NB4 (cell line): ENCODE results near the gene GAA.

Experiments used
- DNase-seq: peaks from one replicate; pipeline ENCODE4 v3.0.0; 2010; ENCODE audit warnings: low read depth
- H3K4me3 ChIP-seq: one replicate; pipeline ENCODE4 v1.5.1; 2011; ENCODE audit warnings: mild to moderate bottlenecking, low read depth, low read length, moderate library complexity
- MYC ChIP-seq: IDR thresholded peaks from 2 replicates; pipeline ENCODE4 v1.6.1; 2011; ENCODE audit warnings: low read depth, low read length
- POLR2A ChIP-seq: IDR thresholded peaks from 2 replicates; pipeline ENCODE4 v1.6.1; 2011; ENCODE audit warnings: mild to moderate bottlenecking; ENCODE audit not compliant: insufficient read length; ENCODE audit errors: extremely low read depth
- TF ChIP-seq, protein P1 (sequence below): IDR thresholded peaks from one replicate; pipeline ENCODE4 v1.5.1; 2012; ENCODE audit warnings: low read depth, low read length
- TF ChIP-seq, protein P2 (sequence below): IDR thresholded peaks from 2 replicates; pipeline ENCODE4 v1.6.1; 2011; ENCODE audit warnings: low read depth, low read length

The GAA gene

DNA sequence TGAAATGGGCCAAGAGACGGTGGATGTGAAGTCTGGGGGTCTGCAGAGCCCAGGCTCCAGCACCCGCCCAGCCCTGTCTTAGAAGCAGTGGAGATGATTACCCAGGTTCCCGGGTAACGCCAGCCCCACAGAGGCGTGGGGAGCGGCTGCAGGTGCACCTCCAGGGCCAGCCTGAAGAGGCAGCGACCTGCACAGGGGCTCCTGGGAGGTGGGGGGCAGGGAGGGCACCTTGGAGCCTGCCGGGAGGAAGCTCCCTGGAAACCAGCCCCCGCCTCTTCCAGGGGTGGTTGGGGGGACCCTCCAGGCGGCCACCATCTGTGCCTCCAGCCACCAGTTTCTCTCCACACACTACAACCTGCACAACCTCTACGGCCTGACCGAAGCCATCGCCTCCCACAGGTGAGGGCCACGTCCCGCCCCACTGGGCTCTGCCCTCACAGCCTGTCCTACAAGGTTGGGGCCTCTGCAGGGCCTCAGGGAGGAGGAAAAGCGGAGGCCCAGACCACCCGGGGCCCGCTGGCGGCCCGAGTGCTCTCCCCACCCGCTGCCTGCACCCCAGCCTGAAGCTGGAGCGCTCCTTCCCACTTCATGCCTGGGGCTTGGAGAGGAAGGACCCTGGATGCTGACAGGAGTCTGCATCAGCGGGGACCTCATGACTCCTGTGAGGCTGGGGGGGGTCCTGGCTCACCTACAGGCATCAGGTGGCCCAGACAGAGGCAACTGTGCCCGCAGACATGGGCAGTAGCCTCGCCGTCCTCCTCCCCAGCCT lies 10.5 kb downstream of the GAA start:
- no peak for DNase-seq
- TF ChIP-seq MYC (no peak), POLR2A (no peak)
- TF ChIP-seq, protein P1, sequence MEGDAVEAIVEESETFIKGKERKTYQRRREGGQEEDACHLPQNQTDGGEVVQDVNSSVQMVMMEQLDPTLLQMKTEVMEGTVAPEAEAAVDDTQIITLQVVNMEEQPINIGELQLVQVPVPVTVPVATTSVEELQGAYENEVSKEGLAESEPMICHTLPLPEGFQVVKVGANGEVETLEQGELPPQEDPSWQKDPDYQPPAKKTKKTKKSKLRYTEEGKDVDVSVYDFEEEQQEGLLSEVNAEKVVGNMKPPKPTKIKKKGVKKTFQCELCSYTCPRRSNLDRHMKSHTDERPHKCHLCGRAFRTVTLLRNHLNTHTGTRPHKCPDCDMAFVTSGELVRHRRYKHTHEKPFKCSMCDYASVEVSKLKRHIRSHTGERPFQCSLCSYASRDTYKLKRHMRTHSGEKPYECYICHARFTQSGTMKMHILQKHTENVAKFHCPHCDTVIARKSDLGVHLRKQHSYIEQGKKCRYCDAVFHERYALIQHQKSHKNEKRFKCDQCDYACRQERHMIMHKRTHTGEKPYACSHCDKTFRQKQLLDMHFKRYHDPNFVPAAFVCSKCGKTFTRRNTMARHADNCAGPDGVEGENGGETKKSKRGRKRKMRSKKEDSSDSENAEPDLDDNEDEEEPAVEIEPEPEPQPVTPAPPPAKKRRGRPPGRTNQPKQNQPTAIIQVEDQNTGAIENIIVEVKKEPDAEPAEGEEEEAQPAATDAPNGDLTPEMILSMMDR: no peak
- TF ChIP-seq, protein P2, sequence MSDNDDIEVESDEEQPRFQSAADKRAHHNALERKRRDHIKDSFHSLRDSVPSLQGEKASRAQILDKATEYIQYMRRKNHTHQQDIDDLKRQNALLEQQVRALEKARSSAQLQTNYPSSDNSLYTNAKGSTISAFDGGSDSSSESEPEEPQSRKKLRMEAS: no peak
- no peak overlapping the region for H3K4me3 ChIP-seq

DNA sequence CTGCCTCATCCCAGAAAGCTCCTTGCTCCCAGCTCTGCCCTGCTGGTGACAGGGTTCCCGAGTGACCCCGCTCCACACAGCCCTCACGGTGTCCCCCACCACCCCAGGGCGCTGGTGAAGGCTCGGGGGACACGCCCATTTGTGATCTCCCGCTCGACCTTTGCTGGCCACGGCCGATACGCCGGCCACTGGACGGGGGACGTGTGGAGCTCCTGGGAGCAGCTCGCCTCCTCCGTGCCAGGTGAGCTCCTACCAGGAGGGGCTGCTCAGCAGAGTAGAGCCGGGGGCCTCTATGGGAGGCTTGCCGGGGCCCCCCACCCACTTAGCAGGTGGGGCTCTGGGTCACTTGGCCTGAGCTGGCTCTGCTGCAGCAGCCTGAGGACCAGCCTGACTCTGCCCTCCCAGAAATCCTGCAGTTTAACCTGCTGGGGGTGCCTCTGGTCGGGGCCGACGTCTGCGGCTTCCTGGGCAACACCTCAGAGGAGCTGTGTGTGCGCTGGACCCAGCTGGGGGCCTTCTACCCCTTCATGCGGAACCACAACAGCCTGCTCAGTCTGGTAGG lies 11.2 kb downstream of the GAA start:
- H3K4me3 ChIP-seq: no peak overlapping the region
- no peak for TF ChIP-seq POLR2A
- no peak for TF ChIP-seq MYC
- TF ChIP-seq, protein P2: no peak
- TF ChIP-seq, protein P1: no peak
- DNase-seq: no peak

DNA sequence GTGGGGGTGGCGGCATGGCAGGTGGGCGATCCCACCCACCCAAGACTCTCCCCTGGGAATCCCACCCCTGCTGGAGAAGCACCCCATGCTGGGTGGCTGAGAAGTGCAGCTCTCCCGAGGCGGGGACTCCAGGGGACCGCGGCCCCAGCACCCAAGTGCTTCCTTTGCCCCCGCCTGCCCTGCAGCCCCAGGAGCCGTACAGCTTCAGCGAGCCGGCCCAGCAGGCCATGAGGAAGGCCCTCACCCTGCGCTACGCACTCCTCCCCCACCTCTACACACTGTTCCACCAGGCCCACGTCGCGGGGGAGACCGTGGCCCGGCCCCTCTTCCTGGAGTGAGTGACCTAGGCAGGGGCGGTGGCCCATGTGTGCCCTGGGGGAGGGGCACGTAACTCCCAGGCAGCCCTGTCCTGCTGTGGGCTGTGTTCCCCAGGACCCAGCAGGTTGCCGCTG lies 11.7 kb downstream of the GAA start:
- no peak overlapping the region for H3K4me3 ChIP-seq

DNA sequence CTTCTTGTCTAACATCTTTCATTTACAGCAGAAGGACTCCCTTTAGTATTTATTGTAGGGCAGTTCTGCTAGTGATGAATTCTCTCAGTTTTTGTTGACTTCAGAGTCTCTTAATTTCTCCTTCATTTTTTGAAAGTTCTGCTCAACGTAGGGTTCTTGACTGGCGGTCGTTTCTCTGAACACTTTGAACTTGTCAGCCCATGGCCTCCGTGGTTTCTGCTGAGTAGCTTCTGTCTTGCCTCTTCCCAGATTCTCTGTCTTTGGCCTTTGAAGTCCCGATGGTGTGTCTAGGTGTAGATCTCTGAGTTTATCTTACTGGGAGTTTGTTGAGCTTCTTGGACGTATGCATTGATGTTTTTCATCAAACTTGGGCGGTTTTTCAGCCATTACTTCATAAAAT lies 13.4 kb downstream of the GAA start:
- TF ChIP-seq, protein P2: no peak
- TF ChIP-seq POLR2A (no peak), MYC (no peak)
- TF ChIP-seq, protein P1: no peak
- no peak for DNase-seq

More for the DNA sequence above, 11.7 kb downstream of the GAA start:
- DNase-seq: no peak
- TF ChIP-seq, protein P1: no peak
- no peak for TF ChIP-seq POLR2A
- TF ChIP-seq MYC: no peak
- TF ChIP-seq, protein P2: no peak

DNA sequence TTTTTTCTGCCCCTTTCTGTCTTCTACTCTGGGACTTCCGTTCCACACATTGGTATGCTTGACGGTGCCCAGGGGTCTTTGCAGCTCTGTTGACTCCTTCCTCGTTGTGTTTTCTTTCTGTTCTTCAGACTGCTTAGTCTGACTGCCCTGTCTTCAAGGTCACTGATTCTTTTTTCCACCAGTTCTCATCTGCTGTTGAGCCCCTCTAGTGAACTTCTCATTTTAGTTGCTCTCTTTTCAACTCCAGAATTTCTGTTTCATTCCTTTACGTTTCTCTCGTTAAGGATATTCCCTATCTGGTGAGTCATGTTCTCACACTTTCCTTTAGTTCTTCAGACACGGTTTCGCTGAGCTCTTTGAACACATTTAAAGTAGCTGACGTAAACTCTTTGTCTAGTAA lies 13.8 kb downstream of the GAA start:
- no peak for DNase-seq
- no peak overlapping the region for H3K4me3 ChIP-seq
- TF ChIP-seq POLR2A (no peak), MYC (no peak)
- TF ChIP-seq, protein P1: no peak
- TF ChIP-seq, protein P2: no peak

More for the DNA sequence above, 13.4 kb downstream of the GAA start:
- H3K4me3 ChIP-seq: no peak overlapping the region
